Panc1 (cell line): ENCODE data around the gene MAP3K4. TPM values are rescaled to one million over a fixed set of nuclear protein-coding genes. Genes with fewer than 3 reads are reported as not detected.

Source experiments
- ATAC-seq: fragments of 200-7000 bp; cut with Tn5 transposase; 2 replicates; pipeline ENCODE4 v1.9.1; 2020; ENCODE audit warnings: mild to moderate bottlenecking, moderate library complexity
- BruUV-seq: library from RNA; stranded (reverse); fragments of 400-500 nt; replicated peaks from 2 replicates; lab custom pipeline; 2021; lab: Mats Ljungman, UMichigan
- CTCF ChIA-PET: fragments of 300-600 bp; sonication (Branson Sonifier 250); formaldehyde crosslinking; loops from one replicate; lab custom pipeline; 2022; ENCODE audit warnings: antibody characterized with exemption; lab: Charles Lee
- POLR2A ChIA-PET: fragments of 300-600 bp; sonication (Branson Sonifier 250); formaldehyde crosslinking; loops from one replicate; lab custom pipeline; 2022; ENCODE audit warnings: antibody characterized with exemption; lab: Charles Lee
- DNase-seq: peaks from one replicate; pipeline ENCODE4 v3.0.0-alpha.2; 2010; ENCODE audit warnings: low read depth, low spot score
- H3K27ac ChIP-seq: 2 replicates; pipeline ENCODE4 v1.5.1; 2011; ENCODE audit warnings: mild to moderate bottlenecking, low read length, inconsistent platforms
- H3K27me3 ChIP-seq: fragments of 200-500 bp; sonication (Bioruptor generic); 2 replicates; pipeline ENCODE4 v1.6.0; 2014; ENCODE audit warnings: low read length, inconsistent platforms; ENCODE audit not compliant: control insufficient read depth, insufficient read depth
- H3K36me3 ChIP-seq: fragments of 200-500 bp; sonication (Bioruptor generic); 2 replicates; pipeline ENCODE4 v1.5.1; 2014; ENCODE audit warnings: inconsistent platforms, mild to moderate bottlenecking, low read length, moderate library complexity; ENCODE audit not compliant: control insufficient read depth, insufficient read depth
- H3K4me1 ChIP-seq: 2 replicates; pipeline ENCODE4 v1.5.1; 2011; ENCODE audit warnings: inconsistent platforms, mild to moderate bottlenecking, low read length, moderate library complexity; ENCODE audit not compliant: control insufficient read depth, insufficient read depth
- H3K4me3 ChIP-seq, 2 experiments: 2 replicates each; pipeline ENCODE4 v1.5.1; 2011 to 2012; ENCODE audit warnings: low read depth in 2 of 2, low read length in 2 of 2, mild to moderate bottlenecking in 2 of 2, inconsistent platforms in 1 of 2, moderate library complexity in 1 of 2
- H3K9me3 ChIP-seq: fragments of 200-500 bp; sonication (Bioruptor generic); 2 replicates; pipeline ENCODE4 v1.5.1; 2014; ENCODE audit warnings: low read depth, mild to moderate bottlenecking, inconsistent platforms, low read length, moderate library complexity; ENCODE audit not compliant: control insufficient read depth, insufficient read depth
- POLR2AphosphoS5 ChIP-seq: IDR thresholded peaks from 2 replicates; pipeline ENCODE4 v1.6.1; 2012; ENCODE audit warnings: mild to moderate bottlenecking, low read depth, low read length, moderate library complexity
- SIN3A ChIP-seq: IDR thresholded peaks from 2 replicates; pipeline ENCODE4 v1.6.1; 2012; ENCODE audit warnings: low read depth, mild to moderate bottlenecking, low read length, moderate library complexity, borderline replicate concordance; ENCODE audit not compliant: insufficient read depth
- TCF7L2 ChIP-seq: IDR thresholded peaks from 2 replicates; pipeline ENCODE4 v1.6.1; 2011; ENCODE audit warnings: mild to moderate bottlenecking, low read depth, low read length, inconsistent platforms
- in situ Hi-C: cut with HindIII; loops from 2 replicates; pipeline ENCODE4 v1.10.0; 2016; ENCODE audit warnings: low sequenced_read_pairs, low pct_unique_long_range_greater_than_20kb
- intact Hi-C: fragments of 100-400 bp; cut with micrococcal nuclease; formaldehyde crosslinking; loops from one replicate; pipeline ENCODE4 v1.10.0; 2022; ENCODE audit not compliant: unreplicated experiment
- total RNA-seq: library from RNA; stranded (reverse); gene quantifications from one replicate; pipeline ENCODE4 v1.2.1, GENCODE V29; 2021; ENCODE audit not compliant: unreplicated experiment
- TF ChIP-seq, protein P1 (sequence below), 2 experiments: IDR thresholded peaks; 2 replicates each; pipeline ENCODE4 v1.6.1; 2011 to 2012; ENCODE audit warnings: low read depth in 2 of 2, control low read depth in 1 of 2, low read length in 1 of 2, mild to moderate bottlenecking in 1 of 2, moderate library complexity in 1 of 2; ENCODE audit not compliant: insufficient read depth in 1 of 2
- TF ChIP-seq, protein P2 (sequence below): fragments of 450-650 bp; IDR thresholded peaks from 2 replicates; pipeline ENCODE4 v1.5.1; 2017; ENCODE audit warnings: mild to moderate bottlenecking

MAP3K4 gene
- total RNA-seq, 1 experiment from 2014 or later, result 49.3 TPM

DNA sequence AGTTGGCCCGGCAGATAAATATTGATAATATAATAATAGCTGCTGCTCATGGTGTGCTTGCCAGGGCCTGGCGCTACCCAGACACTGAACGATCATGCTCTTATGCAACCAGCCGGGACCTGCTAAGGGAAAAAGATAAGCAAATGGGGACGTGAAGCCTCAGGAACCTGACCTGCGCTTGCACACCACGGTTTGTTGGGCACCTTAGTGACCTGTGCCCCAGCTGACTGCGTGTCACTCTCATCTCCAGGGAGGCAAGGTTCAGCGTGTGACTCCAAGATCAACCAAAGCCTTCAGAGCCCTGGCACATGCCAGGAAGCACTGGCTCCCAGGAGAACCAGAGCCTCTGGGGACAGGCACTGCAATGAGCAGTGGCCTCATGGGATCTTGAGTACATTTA lies 171.2 kb downstream of the MAP3K4 start:
- Histone ChIP-seq H3K9me3 (no peaks in the 10 kb centered on the region), H3K36me3 (no peaks in the 10 kb centered on the region), H3K27me3 (no peaks in the 10 kb centered on the region), H3K4me1 (no peaks in the 10 kb centered on the region), H3K4me3 (no peak overlapping the region), H3K27ac (no peak overlapping the region)
- CTCF ChIA-PET, result no interaction called here
- intact Hi-C loops, result no loop called here
- TF ChIP-seq SIN3A (no peak), POLR2AphosphoS5 (no peak), TCF7L2 (no peak)
- TF ChIP-seq, protein P1, sequence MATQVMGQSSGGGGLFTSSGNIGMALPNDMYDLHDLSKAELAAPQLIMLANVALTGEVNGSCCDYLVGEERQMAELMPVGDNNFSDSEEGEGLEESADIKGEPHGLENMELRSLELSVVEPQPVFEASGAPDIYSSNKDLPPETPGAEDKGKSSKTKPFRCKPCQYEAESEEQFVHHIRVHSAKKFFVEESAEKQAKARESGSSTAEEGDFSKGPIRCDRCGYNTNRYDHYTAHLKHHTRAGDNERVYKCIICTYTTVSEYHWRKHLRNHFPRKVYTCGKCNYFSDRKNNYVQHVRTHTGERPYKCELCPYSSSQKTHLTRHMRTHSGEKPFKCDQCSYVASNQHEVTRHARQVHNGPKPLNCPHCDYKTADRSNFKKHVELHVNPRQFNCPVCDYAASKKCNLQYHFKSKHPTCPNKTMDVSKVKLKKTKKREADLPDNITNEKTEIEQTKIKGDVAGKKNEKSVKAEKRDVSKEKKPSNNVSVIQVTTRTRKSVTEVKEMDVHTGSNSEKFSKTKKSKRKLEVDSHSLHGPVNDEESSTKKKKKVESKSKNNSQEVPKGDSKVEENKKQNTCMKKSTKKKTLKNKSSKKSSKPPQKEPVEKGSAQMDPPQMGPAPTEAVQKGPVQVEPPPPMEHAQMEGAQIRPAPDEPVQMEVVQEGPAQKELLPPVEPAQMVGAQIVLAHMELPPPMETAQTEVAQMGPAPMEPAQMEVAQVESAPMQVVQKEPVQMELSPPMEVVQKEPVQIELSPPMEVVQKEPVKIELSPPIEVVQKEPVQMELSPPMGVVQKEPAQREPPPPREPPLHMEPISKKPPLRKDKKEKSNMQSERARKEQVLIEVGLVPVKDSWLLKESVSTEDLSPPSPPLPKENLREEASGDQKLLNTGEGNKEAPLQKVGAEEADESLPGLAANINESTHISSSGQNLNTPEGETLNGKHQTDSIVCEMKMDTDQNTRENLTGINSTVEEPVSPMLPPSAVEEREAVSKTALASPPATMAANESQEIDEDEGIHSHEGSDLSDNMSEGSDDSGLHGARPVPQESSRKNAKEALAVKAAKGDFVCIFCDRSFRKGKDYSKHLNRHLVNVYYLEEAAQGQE (IDR thresholded peaks at IDR 0.05; ENCODE audit: insufficient read depth in 1 of 2, low read depth in 2 of 2, low read length in 1 of 2), result no peak
- TF ChIP-seq, protein P2, sequence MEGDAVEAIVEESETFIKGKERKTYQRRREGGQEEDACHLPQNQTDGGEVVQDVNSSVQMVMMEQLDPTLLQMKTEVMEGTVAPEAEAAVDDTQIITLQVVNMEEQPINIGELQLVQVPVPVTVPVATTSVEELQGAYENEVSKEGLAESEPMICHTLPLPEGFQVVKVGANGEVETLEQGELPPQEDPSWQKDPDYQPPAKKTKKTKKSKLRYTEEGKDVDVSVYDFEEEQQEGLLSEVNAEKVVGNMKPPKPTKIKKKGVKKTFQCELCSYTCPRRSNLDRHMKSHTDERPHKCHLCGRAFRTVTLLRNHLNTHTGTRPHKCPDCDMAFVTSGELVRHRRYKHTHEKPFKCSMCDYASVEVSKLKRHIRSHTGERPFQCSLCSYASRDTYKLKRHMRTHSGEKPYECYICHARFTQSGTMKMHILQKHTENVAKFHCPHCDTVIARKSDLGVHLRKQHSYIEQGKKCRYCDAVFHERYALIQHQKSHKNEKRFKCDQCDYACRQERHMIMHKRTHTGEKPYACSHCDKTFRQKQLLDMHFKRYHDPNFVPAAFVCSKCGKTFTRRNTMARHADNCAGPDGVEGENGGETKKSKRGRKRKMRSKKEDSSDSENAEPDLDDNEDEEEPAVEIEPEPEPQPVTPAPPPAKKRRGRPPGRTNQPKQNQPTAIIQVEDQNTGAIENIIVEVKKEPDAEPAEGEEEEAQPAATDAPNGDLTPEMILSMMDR, result no peak
- in situ Hi-C loops, result no loop called here
- POLR2A ChIA-PET, result no interaction called here
- no peak for DNase-seq
- ATAC-seq, result no peak
- BruUV-seq, result no TSS peak

DNA sequence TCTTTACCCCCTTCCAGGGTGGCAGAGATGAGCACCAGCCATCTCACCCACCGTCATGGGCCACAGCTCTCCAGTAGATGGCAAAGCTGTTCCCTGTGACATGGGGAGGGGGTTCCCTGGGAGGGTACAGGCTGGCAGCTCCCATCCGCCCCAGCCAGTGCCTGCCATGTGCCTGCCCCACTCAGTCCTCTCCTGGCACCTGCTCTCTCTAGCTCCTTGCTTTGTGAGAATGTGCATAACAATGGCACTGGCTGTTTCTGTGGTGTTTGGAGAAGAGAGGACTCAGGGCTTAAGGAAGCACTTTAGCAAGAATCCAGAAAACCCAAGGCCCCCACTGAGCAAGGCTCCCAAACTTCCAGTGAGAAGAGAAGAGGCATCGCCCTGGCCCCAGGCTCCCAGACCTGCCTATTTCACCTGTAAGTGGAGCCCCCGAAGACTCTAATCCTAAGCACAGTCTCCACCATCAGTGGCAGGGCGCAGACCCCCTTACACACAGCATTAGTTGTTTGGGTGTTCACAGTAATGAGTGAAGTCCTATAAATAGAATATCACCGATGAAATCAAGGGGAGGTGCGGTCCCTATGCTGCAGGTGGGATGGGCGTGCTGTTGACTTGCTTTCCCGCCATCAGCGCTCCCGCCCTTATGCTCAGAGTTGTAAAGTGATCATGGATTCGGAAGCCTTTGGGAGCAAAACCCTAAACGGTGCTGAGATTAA lies 172.1 kb downstream of the MAP3K4 start:
- intact Hi-C loops (no loop called here), in situ Hi-C loops (no loop called here)
- DNase-seq, result no peak
- BruUV-seq, result no TSS peak
- Histone ChIP-seq H3K4me3 (no peak overlapping the region), H3K27ac (no peak overlapping the region), H3K4me1 (no peaks in the 10 kb centered on the region), H3K27me3 (no peaks in the 10 kb centered on the region), H3K36me3 (no peaks in the 10 kb centered on the region), H3K9me3 (no peaks in the 10 kb centered on the region)
- ChIA-PET POLR2A (no interaction called here), CTCF (no interaction called here)
- ATAC-seq, result no peak
- TF ChIP-seq SIN3A, result no peak

DNA sequence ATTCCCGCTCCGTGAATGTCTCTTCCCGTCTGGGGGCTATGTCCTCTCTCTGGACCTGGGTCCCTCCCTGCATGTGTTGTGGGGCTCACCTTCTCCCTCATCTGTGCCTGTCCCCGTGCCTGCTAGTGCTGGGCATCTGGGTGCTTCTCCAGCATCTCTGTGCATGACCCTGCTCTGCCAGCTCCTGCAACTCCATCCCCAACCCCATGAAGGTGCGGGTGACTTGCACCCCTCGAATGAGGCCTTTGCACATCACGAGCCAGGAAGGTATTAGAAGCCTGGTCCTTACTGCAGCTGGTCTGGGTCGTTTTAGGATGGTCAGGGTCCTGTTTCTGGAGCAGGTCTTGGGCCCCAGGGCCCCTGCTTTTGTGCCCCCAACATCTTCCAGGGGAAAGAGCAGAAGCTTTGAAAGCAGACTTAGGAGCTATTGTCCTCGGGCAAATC lies 172.6 kb downstream of the MAP3K4 start:
- Histone ChIP-seq H3K4me1 (no peaks in the 10 kb centered on the region), H3K27ac (no peak overlapping the region), H3K4me3 (no peak overlapping the region), H3K9me3 (no peaks in the 10 kb centered on the region), H3K36me3 (no peaks in the 10 kb centered on the region), H3K27me3 (no peaks in the 10 kb centered on the region)
- CTCF ChIA-PET, result no interaction called here
- BruUV-seq, result no TSS peak
- POLR2A ChIA-PET, result no interaction called here
- intact Hi-C loops (no loop called here), in situ Hi-C loops (no loop called here)
- ATAC-seq (no peak), DNase-seq (no peak)
- no peak for TF ChIP-seq SIN3A
- TF ChIP-seq, protein P1 (IDR thresholded peaks at IDR 0.05; ENCODE audit: insufficient read depth in 1 of 2, low read depth in 2 of 2, low read length in 1 of 2), result no peak
- no peak for TF ChIP-seq POLR2AphosphoS5
- TF ChIP-seq TCF7L2, result no peak
- TF ChIP-seq, protein P2, result no peak
